A673 (cell line): ENCODE data around the gene NTNG1. TPM values are rescaled to one million over a fixed set of nuclear protein-coding genes. Genes with fewer than 3 reads are reported as not detected.

ENCODE experiments used
- BruUV-seq: library from RNA; stranded (reverse); fragments of 400-500 nt; replicated peaks from 2 replicates; lab custom pipeline; 2021; lab: Mats Ljungman, UMichigan
- CTCF ChIA-PET: fragments of 300-600 bp; sonication (Branson Sonifier 250); formaldehyde crosslinking; loops from one replicate; lab custom pipeline; 2022; ENCODE audit warnings: antibody characterized with exemption; lab: Charles Lee
- POLR2A ChIA-PET: fragments of 300-600 bp; sonication (Branson Sonifier 250); formaldehyde crosslinking; loops from one replicate; lab custom pipeline; 2022; ENCODE audit warnings: antibody characterized with exemption; ENCODE audit not compliant: low non-redundant PET; lab: Charles Lee
- DNase-seq: peaks from one replicate; pipeline ENCODE4 v3.0.0-alpha.2; 2015; ENCODE audit warnings: low spot score
- H3K27ac ChIP-seq: fragments of 200-600 bp; sonication (generic); 2 replicates; pipeline ENCODE4 v1.5.1; 2016; ENCODE audit warnings: mixed run types, low read depth, mild to moderate bottlenecking, mixed read lengths, antibody characterized with exemption, low read length; ENCODE audit not compliant: poor library complexity, severe bottlenecking
- H3K27me3 ChIP-seq: fragments of 200-600 bp; sonication (generic); replicated peaks from 2 replicates; pipeline ENCODE4 v1.6.1; 2017; ENCODE audit warnings: mixed run types, low read depth, mild to moderate bottlenecking, mixed read lengths, antibody characterized with exemption, low read length; ENCODE audit not compliant: insufficient read depth, poor library complexity
- H3K36me3 ChIP-seq: fragments of 200-600 bp; sonication (generic); 2 replicates; pipeline ENCODE4 v1.6.1; 2016; ENCODE audit warnings: mixed run types, mild to moderate bottlenecking, mixed read lengths, antibody characterized with exemption, low read length; ENCODE audit not compliant: insufficient read depth, poor library complexity, severe bottlenecking
- H3K4me1 ChIP-seq: fragments of 200-600 bp; sonication (generic); 2 replicates; pipeline ENCODE4 v1.6.1; 2017; ENCODE audit warnings: mixed run types, mild to moderate bottlenecking, mixed read lengths, antibody characterized with exemption, low read length; ENCODE audit not compliant: insufficient read depth, poor library complexity, severe bottlenecking
- H3K4me3 ChIP-seq: fragments of 200-600 bp; sonication (generic); 2 replicates; pipeline ENCODE4 v1.5.1; 2016; ENCODE audit warnings: low read depth, mixed run types, mild to moderate bottlenecking, mixed read lengths, low read length; ENCODE audit not compliant: poor library complexity, severe bottlenecking
- H3K9me3 ChIP-seq: fragments of 200-600 bp; sonication (generic); 2 replicates; pipeline ENCODE4 v1.6.1; 2016; ENCODE audit warnings: mixed run types, low read depth, mild to moderate bottlenecking, mixed read lengths, antibody characterized with exemption, low read length; ENCODE audit not compliant: poor library complexity, severe bottlenecking
- CTCF ChIP-seq: fragments of 300-800, 200-600 bp; sonication (generic); conservative IDR thresholded peaks from 2 replicates; pipeline ENCODE4 v1.5.1; 2017; ENCODE audit warnings: low read depth, mild to moderate bottlenecking, antibody characterized with exemption, low read length, moderate library complexity, mixed read lengths
- EZH2 ChIP-seq: fragments of 200-600 bp; sonication (generic); IDR thresholded peaks from 2 replicates; pipeline ENCODE4 v1.6.1; 2017; ENCODE audit warnings: borderline replicate concordance, low read depth, mild to moderate bottlenecking, mixed read lengths, antibody characterized with exemption, low read length; ENCODE audit not compliant: poor library complexity, severe bottlenecking
- intact Hi-C: fragments of 100-400 bp; cut with micrococcal nuclease; formaldehyde crosslinking; loops from one replicate; pipeline ENCODE4 v1.10.0; 2022; ENCODE audit not compliant: unreplicated experiment
- total RNA-seq: library from RNA; stranded (reverse); gene quantifications from 2 replicates; pipeline ENCODE4 v1.2.3, GENCODE V29; 2021

The NTNG1 gene
- total RNA-seq, 1 experiment from 2014 or later: 91.5 TPM

- CTCF ChIA-PET: no interaction called here
Measured at GRCh38 chr1:107202007-107202406, 61.2 kb downstream of the NTNG1 start.

DNA sequence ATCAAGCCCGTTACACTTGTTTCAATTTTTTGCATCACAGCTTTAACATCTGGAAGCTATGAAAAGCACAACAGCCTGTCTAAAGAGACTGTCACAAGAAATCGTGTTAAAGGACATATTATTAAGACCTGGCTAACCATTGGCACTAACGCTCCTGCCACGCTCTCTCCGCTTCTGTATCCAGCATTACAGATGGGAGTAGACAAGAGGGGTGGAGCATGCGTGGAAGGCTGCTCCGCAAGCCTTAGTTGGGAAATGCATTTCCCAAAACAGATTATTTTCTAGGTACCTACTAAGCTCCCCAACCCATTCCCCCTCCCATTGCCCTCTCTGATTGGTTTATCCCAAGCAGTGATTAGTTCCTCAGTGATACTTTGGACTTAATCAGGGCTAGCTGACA is 72.4 kb downstream of the NTNG1 start:
- Histone ChIP-seq H3K9me3 (peaks cover 37% of the 10 kb centered on the region), H3K36me3 (peaks cover 7% of the 10 kb centered on the region), H3K4me3 (no peak overlapping the region), H3K27me3 (no peaks in the 10 kb centered on the region), H3K4me1 (peaks cover 17% of the 10 kb centered on the region), H3K27ac (peak overlapping the region; percentile 35)
- BruUV-seq: no TSS peak
- ChIA-PET CTCF (no interaction called here), POLR2A (no interaction called here)
- TF ChIP-seq EZH2: no peak
- DNase-seq: no peak
- intact Hi-C loops: no loop called here

More at GRCh38 chr1:107202007-107202406, 61.2 kb downstream of the NTNG1 start:
- BruUV-seq: no TSS peak
- POLR2A ChIA-PET: no interaction called here
- Histone ChIP-seq H3K27ac (no peak overlapping the region), H3K4me3 (no peak overlapping the region), H3K27me3 (no peaks in the 10 kb centered on the region), H3K36me3 (peaks cover 20% of the 10 kb centered on the region), H3K9me3 (peaks cover 21% of the 10 kb centered on the region), H3K4me1 (peaks cover 62% of the 10 kb centered on the region)
- DNase-seq: no peak
- TF ChIP-seq EZH2 (no peak), CTCF (no peak)
- intact Hi-C loops: no loop called here

DNA sequence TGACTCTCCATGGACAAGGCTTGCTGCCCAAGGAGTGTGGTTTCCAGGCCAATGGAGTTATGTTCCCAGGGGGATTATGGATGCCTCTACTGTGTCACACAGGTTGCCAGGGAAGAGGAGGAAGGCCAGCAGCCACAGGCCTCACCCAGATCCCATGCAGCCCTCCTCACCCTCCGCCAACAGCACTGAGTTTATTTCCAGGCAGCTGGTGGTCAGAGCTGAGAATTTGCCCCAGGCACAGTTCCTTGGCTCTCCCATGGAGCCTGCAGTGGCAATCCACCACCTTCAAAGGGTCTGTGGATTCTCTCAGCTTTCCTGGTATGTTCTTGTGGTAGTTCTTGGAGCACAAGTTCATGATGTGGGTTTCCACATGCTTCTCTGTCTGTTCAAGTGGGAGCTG is 79.2 kb downstream of the NTNG1 start:
- no peak overlapping the region for H3K27ac ChIP-seq
- intact Hi-C loops: loop anchor here (5.0 kb wide), 1 partner anchor 48 kb away; no protein-coding TSS in a partner anchor
- no peaks in the 10 kb centered on the region for H3K36me3 ChIP-seq
- DNase-seq: no peak
- no TSS peak for BruUV-seq
- H3K4me3 ChIP-seq: no peak overlapping the region
- ChIA-PET CTCF (no interaction called here), POLR2A (no interaction called here)
- TF ChIP-seq EZH2: no peak
- TF ChIP-seq CTCF: no peak
- H3K27me3 ChIP-seq: no peaks in the 10 kb centered on the region
- peaks cover 38% of the 10 kb centered on the region for H3K4me1 ChIP-seq
- H3K9me3 ChIP-seq: peaks cover 40% of the 10 kb centered on the region

DNA sequence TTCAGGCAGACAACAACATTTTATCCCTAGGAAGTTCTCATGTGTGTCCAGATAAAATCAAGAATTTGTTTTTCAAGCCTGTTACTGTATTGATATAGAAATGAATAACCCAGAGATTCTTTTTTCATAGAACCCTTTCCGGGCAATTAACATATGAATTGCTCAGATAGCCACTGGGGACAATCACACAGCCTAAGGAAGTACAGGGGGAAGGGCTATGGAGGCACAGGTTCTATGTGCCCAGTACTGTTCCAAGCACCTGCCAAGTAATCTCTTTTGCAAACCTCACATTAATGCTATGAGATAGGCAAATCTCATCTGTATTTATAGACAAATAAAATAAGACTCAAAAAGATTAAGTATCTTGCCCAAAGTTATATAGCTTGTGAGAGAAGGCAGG is 84.9 kb downstream of the NTNG1 start:
- TF ChIP-seq EZH2: no peak
- TF ChIP-seq CTCF: no peak

More for the DNA sequence above, 84.9 kb downstream of the NTNG1 start:
- Histone ChIP-seq H3K4me3 (no peak overlapping the region), H3K36me3 (no peaks in the 10 kb centered on the region), H3K4me1 (peaks cover 93% of the 10 kb centered on the region), H3K9me3 (no peaks in the 10 kb centered on the region), H3K27ac (peak overlapping the region; percentile 80), H3K27me3 (no peaks in the 10 kb centered on the region)
- BruUV-seq: no TSS peak
- intact Hi-C loops: no loop called here
- peak; percentile 51 for DNase-seq
- POLR2A ChIA-PET: no interaction called here
- CTCF ChIA-PET: no interaction called here
